Measurements from ENCODE around the gene NEK7. TPM values are rescaled to one million over a fixed set of nuclear protein-coding genes. Genes with fewer than 3 reads are reported as not detected.
"Not testable (repeated sequence)": the region's sequence is repeated elsewhere in the genome, so short reads cannot be mapped to it uniquely, and the experiment has no call there.

Gene NEK7
- total RNA-seq, 1 donor from 2014 or later = 318 TPM

DNA sequence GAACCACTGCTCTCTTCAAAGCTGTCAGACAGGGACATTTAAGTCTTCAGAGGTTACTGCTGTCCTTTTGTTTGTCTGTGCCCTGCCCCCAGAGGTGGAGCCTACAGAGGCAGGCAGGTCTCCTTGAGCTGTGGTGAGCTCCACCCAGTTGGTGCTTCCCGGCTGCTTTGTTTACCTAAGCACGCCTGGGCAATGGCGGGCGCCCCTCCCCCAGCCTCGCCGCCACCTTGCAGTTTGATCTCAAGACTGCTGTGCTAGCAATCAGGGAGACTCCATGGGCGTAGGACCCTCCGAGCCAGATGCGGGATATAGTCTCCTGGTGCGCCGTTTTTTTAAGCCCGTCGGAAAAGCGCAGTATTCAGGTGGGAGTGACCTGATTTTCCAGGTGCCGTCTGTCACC lies 158.0 kb downstream of the NEK7 start:
- intact Hi-C loops (cut with DNase I); DNase-seq (ENCODE audit: low spot score): not testable (repeated sequence)

DNA sequence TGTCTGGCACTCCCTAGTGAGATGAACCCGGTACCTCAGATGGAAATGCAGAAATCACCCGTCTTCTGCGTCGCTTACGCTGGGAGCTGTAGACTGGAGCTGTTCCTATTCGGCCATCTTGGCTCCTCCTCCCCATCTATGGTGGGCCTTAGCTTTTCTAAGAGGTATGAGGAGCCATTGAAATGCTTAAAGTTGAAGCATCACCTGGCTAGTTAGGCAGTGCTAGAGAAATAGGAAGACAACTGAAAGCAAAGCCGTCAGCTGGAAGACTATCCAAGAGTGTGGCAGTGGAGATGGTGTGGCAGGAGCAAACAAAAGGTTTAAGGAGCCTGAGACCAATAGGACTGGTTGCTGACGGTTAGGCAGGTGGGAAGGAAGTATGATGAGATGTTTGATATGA lies 158.5 kb downstream of the NEK7 start:
- DNase-seq (ENCODE audit: low spot score); intact Hi-C loops (cut with DNase I): not testable (repeated sequence)

- intact Hi-C loops (cut with DNase I) = no loop called here
These were observed 159.8 kb downstream of the NEK7 start for GRCh38 chr1:198316546-198317100.

DNA sequence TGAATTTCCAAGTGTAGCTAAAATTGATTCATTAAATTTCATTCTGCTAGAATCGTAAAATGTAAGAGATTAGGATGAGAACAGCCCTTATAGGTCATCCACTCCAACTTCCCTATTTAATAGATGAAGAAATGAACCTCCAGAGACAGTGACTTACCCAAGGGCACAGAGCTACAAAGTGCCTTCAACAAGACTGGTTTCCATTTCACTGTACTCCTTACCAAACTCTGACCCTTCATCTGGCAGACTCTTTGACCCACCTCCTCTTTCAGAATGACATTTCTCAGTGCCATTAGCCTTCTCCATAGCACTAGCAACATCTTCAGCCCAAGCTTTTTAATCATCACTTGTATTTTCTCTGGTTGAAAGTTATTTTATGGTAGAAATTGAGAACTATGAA lies 161.3 kb downstream of the NEK7 start:
- DNase-seq (ENCODE audit: low spot score) = no peak
- intact Hi-C loops (cut with DNase I) = no loop called here

More at GRCh38 chr1:198316546-198317100, 159.8 kb downstream of the NEK7 start:
- no peak for DNase-seq (ENCODE audit: low spot score)

DNA sequence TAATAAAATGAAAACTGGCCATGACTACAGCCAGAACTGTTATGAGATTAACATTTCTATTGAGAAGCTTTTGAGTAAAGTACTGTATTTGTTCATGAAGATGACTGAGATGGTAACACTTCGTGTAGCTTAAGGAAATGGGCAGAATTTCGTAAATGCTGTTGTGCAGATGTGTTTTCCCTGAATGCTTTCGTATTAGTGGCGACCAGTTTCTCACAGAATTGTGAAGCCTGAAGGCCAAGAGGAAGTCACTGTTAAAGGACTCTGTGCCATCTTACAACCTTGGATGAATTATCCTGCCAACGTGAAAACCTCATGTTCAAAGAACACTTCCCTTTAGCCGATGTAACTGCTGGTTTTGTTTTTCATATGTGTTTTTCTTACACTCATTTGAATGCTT lies 164.0 kb downstream of the NEK7 start:
- intact Hi-C loops (cut with DNase I) = no loop called here
- no peak for DNase-seq (ENCODE audit: low spot score)

- no peak for DNase-seq (ENCODE audit: low spot score)
- intact Hi-C loops (cut with DNase I) = no loop called here
These were observed 169.4 kb downstream of the NEK7 start for GRCh38 chr1:198326232-198326631.

GRCh38 chr1:198326915-198327314 lies 170.1 kb downstream of the NEK7 start:
- DNase-seq (ENCODE audit: low spot score) = no peak
- intact Hi-C loops (cut with DNase I) = no loop called here

DNA sequence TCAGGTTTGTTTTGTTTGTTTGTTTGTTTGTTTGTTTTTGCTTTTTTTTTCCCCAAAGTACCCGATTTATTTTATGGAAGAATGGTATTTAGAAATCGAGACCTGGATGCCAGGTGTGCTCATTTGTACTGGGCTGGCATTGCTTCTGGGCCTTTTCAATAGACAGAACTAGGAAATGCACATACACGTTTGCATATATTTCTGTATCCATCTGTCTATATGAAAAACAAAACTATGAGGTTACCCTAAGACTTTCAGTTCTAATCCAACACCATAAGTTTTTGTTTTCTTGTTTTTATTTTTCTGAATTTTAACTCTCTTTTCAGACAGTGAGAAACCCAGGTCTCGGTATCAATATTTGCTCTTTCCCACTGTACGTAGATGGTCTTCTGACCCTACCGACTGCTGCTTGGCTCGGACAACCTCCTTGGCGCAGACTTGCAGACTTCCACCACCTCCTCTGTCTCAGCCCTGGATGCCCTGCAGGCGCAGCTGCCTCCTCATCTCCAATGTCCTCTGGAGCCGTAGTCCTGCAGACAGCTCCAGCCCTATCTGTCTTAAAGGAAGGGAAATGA lies 171.7 kb downstream of the NEK7 start:
- intact Hi-C loops (cut with DNase I) = no loop called here
- DNase-seq (ENCODE audit: low spot score) = no peak

DNA sequence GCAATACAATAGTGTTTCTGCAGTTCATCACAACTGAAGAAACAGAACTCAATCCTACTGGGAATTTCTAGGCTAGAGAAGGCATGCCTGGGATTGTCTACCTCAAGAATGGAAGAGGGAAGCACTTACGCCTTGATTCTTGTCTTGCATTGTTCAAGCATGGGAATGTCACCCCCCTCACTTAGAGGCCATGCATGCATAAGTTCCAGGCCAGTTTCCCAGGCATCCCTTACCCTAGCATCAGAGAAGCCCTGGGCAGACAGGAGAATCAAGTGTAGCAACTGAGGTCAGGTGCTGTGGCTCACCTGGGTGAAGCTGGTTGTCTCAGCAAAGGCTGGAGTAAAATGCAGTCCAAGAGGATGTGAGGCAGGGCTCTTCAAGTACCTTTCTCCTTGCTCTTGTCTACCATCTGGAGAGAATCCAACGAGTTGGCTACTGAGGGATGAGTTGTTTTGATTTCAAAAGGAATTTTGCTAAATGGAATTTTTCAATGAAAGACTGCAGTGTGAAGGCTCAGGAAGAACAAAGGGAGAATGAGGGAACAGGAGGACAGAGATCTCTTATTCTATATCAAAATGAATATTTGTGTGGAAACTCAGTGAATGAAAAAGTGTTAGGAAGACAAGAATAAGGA lies 174.3 kb downstream of the NEK7 start:
- DNase-seq (ENCODE audit: low spot score) = no peak
- intact Hi-C loops (cut with DNase I) = no loop called here

GRCh38 chr1:198333744-198334143 lies 176.9 kb downstream of the NEK7 start:
- intact Hi-C loops (cut with DNase I) = no loop called here
- no peak for DNase-seq (ENCODE audit: low spot score)

DNA sequence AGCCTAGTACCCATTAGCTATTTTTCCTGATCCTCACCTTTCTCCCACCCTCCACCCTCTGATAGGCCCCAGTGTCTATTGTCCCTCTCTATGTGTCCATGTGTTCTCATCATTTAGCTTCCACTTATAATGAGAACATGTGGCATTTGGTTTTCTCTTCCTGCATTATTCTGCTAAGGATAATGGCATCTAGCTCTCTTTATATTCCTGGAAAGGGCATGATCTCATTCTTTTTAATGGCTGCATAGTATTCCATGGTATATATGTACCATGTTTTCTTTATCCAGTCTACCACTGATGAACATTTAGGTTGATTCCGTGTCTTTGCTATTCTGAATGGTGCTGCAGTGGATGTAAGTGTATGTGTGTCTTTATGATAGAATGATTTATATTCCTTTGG lies 178.9 kb downstream of the NEK7 start:
- DNase-seq (ENCODE audit: low spot score) = no peak
- intact Hi-C loops (cut with DNase I) = no loop called here

DNA sequence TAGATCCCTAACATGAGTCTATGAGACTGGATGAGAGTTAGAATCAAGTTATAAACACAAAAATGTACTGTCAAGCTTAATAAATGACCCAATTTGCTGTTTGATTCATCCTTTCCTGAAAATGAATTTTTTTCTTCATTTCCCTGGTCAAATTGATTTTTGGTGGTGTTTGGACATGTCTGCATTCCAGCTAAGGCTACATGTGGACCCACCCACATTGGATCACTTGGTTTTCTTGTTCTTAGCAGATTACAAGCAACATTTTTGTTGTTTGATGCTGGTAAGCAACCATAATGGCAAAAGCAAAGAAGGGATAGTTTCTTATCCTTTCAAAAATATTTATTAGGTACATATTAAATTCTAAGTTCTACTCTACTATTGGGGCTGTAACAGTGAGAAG lies 181.1 kb downstream of the NEK7 start:
- intact Hi-C loops (cut with DNase I) = no loop called here

GRCh38 chr1:198340139-198340538 lies 183.3 kb downstream of the NEK7 start:
- intact Hi-C loops (cut with DNase I) = no loop called here
- DNase-seq (ENCODE audit: low spot score) = no peak

More for the DNA sequence above, 181.1 kb downstream of the NEK7 start:
- DNase-seq (ENCODE audit: low spot score) = no peak

DNA sequence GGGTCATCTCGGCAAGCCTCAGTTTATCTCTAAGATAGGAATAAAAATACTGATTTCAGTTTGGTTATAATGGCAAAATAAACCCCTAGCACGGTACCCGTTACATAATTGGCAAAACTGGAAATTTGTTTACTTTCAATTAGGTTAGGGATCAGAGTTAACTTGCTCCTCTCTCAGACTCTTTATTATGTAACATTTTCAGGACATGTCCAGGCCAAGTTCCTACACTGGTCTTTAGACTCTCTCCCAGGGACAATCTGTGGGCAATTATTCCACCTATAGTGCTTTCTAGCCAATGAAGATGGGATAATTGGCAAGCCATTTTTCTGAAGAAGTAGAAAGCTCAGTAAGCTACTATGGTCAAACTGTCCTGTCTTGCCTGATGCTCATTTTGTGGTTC lies 189.4 kb downstream of the NEK7 start:
- DNase-seq (ENCODE audit: low spot score) = no peak
- intact Hi-C loops (cut with DNase I) = no loop called here

- DNase-seq (ENCODE audit: low spot score) = no peak
- intact Hi-C loops (cut with DNase I) = no loop called here
These were observed 193.7 kb downstream of the NEK7 start for GRCh38 chr1:198350456-198350855.

- no peak for DNase-seq (ENCODE audit: low spot score)
- intact Hi-C loops (cut with DNase I) = no loop called here
These were observed 196.3 kb downstream of the NEK7 start for GRCh38 chr1:198352975-198353695.

DNA sequence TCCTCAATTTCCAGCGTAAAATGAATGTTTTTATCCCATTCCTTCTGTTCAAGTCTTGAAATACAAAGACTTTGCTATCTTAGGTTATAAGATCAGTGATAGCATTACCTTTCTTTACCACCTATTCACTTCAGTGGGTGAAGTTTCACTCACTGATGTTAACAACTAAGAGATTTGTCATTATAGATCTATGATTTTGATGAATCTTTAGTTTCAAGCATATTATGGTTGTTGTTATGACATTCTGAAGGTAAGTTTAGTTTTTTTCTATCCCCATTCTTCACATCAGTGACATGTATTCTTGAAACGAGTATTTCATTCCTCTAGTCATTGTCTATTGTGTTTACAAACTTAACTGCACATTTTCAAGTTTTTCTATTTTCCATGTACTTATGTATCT lies 201.1 kb downstream of the NEK7 start:
- intact Hi-C loops (cut with DNase I) = loop anchor here (5.0 kb wide), 1 partner anchor 271 kb away; no protein-coding TSS in a partner anchor
- DNase-seq (ENCODE audit: low spot score) = no peak

- no peak for DNase-seq (ENCODE audit: low spot score)
- intact Hi-C loops (cut with DNase I) = loop anchor here (5.0 kb wide), 1 partner anchor 272 kb away; no protein-coding TSS in a partner anchor
These were observed 202.3 kb downstream of the NEK7 start for GRCh38 chr1:198359024-198359653.

DNA sequence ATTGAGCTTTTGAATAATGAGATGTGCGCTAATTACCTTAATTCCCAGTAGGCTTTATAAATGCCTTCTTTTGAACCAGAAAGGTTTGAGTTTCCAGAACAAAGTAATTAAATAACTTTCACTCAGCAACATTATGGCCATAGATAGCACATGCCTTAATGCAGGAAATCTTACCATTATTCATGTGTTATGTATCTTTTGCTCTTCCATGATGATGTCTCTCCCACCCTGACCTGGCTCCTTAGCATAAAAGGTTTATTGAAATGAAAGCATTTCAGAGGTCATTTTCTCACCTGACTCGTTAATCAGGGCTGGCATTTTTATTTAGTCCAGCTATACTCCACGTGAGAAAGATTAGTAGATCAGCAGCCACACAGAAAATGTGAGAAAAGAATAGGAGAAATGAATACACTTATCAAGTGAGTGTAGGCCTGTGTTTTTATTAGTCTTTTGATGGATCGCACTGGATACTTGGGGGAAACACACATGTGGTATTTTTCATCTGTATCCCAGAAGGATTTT lies 203.5 kb downstream of the NEK7 start:
- no peak for DNase-seq (ENCODE audit: low spot score)
- intact Hi-C loops (cut with DNase I) = no loop called here

DNA sequence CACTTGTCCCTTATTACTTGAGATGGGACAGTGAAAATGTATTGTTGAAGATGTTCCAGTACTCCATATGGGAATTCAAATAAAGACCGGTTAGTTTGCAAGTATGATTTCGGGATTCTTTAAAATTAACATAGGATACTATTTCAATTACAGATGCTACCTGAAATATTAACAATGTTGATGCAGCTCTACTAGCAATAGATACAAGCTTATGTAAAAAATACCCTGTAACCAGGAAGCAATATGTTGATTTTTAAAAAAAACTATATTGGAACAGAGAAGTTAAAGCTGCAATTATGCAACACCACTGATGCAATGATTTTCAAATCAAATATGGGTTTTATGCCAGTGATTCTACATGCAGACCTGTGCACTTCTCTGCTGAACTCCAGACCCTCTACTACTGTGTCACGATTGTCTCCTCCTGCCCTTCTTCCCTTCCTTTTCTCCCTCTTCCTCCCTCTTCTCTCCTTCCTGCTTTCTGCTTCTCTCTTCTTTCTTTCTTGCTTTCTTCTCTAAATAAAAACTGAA lies 204.5 kb downstream of the NEK7 start:
- intact Hi-C loops (cut with DNase I) = no loop called here

More for the DNA sequence above, 204.5 kb downstream of the NEK7 start:
- DNase-seq (ENCODE audit: low spot score) = no peak
